GM13977 (cell line): Measurements from ENCODE around the gene SRRM5.
"Not testable (repeated sequence)": the region's sequence is repeated elsewhere in the genome, so short reads cannot be mapped to it uniquely, and the experiment has no call there.

ENCODE experiments used
- DNase-seq: peaks from one replicate; pipeline ENCODE4 v3.0.0; 2012; ENCODE audit warnings: low spot score
- in situ Hi-C: fragments of 300-500 bp; cut with MboI; formaldehyde crosslinking; loops from one replicate; pipeline ENCODE4 v1.12.0; 2022; ENCODE audit warnings: low sequenced_read_pairs, low pct_unique_long_range_greater_than_20kb, mixed read lengths, inconsistent platforms; ENCODE audit not compliant: unreplicated experiment
- TF ChIP-seq, protein P1 (sequence below): IDR thresholded peaks from 2 replicates; pipeline ENCODE4 v1.5.1; 2012; ENCODE audit warnings: mild to moderate bottlenecking, control low read depth; ENCODE audit not compliant: insufficient read depth; ENCODE audit errors: extremely low read depth, missing control alignments

Gene SRRM5

DNA sequence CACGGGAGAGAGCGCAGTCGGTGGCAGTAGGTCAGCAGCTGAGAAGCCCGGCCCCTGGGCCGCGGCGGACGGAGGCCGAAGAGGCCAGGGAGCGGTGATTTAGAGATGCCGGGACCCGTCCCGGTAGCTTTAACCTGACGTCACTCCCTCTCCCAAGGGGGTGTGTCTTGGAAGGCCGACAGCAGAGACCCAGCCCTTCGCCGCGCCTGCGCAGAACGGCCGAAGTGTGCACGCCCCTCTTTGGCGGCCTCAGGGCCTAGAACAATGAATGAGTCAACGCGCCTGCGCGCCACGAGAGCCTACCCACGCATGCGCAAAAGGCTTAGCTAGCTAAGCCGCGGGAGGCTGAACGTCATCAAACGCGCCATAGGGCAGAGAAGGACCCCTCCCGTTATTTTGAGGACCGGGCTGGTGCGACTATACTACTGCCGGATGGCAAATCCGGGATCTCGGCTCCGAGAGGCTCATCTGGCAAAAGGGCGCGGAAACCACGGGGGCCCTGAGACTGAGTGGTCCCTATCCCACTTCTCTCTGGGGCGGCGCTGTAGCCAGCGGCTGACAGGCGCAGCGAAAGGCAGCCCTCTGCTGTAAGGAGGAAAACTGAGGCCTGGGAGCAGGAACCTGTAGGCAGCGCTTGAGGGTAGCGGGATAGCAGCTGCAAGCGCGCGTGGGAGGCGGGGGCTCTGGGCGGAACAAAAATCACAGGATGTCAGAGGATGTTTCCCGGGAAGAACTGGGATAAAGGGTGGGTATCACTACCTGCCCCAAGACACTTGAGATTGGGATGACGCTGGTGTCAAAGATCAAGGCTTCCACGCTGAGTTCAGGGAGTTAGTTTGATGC lies 15.7 kb upstream of the SRRM5 start, which contains the start of the genes IRGQ and ZNF576:
Gene IRGQ, minus strand, starts transcription at position 136 of the 843 bp plus-strand sequence. CDS start 796 bp downstream, outside the sequence.
Gene ZNF576, plus strand, starts transcription at position 597 of the 843 bp plus-strand sequence. CDS start 514 bp downstream, outside the sequence.
- DNase-seq: peak; percentile 99
- TF ChIP-seq, protein P1, sequence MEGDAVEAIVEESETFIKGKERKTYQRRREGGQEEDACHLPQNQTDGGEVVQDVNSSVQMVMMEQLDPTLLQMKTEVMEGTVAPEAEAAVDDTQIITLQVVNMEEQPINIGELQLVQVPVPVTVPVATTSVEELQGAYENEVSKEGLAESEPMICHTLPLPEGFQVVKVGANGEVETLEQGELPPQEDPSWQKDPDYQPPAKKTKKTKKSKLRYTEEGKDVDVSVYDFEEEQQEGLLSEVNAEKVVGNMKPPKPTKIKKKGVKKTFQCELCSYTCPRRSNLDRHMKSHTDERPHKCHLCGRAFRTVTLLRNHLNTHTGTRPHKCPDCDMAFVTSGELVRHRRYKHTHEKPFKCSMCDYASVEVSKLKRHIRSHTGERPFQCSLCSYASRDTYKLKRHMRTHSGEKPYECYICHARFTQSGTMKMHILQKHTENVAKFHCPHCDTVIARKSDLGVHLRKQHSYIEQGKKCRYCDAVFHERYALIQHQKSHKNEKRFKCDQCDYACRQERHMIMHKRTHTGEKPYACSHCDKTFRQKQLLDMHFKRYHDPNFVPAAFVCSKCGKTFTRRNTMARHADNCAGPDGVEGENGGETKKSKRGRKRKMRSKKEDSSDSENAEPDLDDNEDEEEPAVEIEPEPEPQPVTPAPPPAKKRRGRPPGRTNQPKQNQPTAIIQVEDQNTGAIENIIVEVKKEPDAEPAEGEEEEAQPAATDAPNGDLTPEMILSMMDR: peak; percentile 12
- in situ Hi-C loops: no loop called here

DNA sequence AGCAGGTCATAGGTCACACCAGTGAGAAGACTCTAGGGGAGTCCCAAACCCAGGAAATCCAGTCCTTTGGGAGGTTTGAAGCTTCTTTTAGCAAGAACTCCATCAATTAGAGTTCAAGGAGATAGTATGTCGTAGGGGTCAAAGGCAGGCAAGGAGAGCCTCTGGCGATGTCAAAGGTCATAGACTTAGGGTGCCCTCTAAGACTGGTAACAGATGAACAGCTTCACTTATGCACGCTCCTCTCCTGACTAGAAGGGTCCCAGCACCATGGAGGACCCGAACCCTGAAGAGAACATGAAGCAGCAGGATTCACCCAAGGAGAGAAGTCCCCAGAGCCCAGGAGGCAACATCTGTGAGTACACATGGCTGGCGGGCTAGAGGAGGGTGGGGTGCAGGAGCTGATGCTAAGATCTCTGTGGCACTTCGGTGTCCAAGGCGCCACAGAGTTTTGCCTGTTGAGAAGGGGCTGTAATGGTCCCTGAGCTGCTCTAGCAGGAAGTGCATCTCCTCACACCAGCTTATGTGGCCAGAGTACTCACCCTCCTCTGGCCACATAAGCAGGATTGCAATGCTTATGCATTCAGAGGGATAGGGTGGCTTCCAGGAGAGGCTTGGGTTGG lies 14.9 kb upstream of the SRRM5 start:
- in situ Hi-C loops: no loop called here
- no peak for DNase-seq
- TF ChIP-seq, protein P1: no peak

DNA sequence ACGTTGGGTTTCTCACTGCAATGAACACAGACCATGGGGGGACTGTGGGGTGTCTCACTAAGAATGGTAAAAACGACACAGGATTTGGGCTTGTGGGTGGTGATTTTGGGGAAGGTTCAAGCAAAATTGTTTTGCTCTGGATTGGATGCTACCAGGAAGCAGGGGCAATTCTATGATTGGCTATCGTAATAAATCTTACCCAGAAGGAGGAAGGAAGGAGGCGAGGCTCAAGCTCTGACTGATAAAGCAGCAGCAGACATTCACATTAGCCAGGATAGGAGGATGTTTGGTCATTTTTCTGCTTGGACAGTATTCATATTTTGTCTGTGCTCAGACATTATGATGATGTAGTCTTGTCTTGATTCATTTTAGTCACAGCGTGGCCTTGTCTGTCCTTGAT lies 14.0 kb upstream of the SRRM5 start:
- no peak for DNase-seq
- TF ChIP-seq, protein P1: no peak
- in situ Hi-C loops: no loop called here

DNA sequence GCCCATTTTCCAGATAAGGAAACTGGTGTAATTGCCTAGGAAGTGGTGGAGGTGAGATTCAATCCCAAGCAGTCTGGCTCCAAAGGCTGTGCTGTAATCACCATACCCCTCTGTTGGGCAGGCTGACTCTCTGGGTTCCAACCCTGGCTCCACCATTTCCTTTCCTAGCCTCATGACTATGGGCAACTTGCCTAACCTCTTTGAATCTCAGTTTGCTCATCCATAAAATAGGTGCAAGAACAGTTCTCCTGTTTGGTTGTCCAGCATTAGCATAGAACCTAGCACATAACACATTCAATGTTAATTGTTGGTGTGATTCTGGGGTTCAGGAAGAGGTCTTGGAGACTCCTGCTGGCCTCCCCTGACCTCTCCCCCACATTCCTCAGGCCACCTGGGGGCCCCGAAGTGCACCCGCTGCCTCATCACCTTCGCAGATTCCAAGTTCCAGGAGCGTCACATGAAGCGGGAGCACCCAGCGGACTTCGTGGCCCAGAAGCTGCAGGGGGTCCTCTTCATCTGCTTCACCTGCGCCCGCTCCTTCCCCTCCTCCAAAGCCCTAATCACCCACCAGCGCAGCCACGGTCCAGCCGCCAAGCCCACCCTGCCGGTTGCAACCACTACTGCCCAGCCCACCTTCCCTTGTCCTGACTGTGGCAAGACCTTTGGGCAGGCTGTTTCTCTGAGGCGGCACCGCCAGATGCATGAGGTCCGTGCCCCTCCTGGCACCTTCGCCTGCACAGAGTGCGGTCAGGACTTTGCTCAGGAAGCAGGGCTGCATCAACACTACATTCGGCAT lies 13.2 kb upstream of the SRRM5 start:
- in situ Hi-C loops: no loop called here
- no peak for DNase-seq
- TF ChIP-seq, protein P1: no peak

DNA sequence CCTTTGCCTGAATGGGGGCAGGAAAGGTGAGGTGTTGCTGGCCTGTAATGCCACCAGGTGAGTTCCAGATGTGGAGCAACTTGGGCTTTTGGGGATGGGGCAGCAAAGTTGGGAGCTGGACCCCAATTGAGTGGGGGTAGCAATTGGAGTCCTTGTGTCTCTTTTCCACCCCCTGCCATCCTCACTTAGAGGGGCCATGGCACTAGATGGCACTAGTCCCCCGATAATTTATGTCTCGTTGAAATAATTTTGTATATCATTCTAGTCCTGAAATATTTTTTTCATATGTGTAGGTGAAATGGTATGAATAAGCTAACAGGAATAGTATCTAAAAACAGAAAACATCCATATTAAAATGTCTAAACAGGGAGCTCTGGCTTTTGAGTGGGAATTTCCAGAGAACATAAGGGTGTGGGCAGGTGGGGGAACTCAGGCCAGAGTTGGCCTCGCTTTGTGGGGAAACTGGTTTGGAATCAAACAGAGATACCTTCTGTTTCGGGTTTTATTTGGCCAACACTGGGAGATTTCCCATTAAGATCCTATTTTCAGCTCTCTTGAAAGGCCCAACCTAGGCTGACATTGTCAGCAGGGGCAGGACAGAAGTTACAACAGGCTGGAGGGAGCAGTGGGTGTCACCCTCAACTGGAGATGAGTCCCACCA lies 12.1 kb upstream of the SRRM5 start:
- TF ChIP-seq, protein P1: no peak
- no peak for DNase-seq
- in situ Hi-C loops: no loop called here

DNA sequence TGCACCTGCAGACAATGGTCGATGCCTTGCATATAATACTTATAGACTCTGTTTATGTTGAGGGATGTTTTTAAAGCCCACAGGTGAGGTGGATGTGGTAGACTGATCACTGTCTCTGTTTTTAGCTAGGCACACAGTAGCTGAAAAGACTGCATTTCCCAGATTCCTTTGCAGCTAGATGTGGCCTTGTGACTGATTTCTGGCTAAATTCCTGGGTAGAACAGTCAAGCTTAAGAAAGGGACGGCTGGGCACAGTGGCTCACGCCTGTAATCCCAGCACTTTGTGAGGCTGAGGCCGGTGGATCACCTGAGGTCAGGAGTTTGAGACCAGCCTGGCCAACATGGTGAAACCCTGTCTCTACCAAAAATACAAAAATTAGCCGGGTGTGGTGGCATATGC lies 11.6 kb upstream of the SRRM5 start:
- DNase-seq, in situ Hi-C loops: not testable (repeated sequence)
